Measurements from ENCODE around the gene KLHL4.
"Not testable (repeated sequence)": the region's sequence is repeated elsewhere in the genome, so short reads cannot be mapped to it uniquely, and the experiment has no call there.

Gene KLHL4

DNA sequence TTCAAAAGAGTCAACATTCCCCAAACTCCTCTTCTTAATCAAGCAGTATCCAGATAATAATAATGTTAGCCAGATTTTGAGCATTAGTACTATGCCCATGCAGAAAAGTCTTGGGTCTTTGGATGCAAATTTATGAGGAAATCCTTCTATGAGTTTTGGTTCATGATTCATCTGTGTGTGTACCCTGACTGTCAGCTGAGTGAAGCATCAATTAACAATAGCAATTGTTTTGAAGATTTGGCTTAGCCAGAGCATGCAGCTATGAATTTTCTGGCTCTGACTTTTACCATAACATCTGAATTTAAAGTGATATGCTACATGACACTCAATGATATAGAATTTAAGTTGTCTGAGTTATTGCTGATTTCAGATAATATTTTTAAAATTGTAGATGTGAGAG, 145.8 kb downstream of the KLHL4 start:
- DNase-seq, result no peak

DNA sequence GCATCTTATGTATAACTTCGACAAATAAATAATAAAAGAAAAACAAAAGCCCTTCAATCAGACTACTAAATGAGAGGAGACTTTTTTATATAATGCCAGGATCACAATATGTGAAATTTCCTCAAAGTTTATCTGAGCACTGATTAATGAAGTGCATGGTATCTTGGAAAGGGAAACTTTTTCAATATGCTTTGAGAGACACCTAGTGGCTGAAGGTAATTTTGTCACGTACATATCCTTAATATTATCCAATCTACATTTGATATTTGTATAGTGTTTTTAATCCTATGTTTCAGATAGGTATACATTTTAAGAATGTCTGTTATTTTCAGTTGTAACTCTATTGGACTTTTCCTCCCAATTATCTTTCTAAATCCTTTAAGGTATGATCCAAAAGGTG, 146.8 kb downstream of the KLHL4 start:
- DNase-seq, result no peak

DNA sequence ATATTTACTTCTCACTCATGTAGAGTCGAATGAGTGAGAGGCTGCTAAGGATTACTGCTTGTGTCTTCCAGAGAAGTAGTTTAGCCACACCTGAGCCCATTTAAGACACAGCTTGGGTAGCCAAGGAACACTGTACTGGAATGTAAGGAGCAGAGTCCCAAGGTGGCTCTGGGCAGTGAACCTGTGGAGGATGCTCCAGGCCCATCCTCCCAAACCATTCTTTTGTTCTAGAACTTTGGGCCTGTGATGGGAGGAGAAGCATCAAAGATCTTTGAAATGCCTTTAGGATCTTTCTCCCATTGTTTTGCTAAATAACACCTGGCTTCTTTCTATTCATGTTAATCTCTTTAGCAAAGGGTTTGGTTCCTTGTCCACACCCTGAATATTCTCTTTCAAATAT, 162.2 kb downstream of the KLHL4 start:
- no peak for DNase-seq

DNA sequence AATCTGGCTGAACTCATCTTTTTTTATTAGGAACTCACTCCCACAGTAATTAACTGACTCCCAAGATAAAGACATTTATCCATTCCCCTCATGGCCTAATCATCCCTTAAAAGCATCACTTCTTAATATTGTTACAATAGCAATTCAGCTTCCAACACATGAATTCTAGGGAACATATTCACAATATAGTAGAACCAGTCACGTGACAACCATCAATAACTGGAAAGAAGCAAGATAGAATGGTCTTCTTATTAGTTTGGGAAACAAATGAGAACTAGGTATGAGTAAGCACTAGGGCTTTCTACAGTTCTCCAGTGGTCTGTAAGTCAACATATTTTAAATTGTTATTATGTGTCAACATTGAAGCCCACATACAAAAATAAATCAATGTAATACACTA, 170.1 kb downstream of the KLHL4 start:
- no peak for DNase-seq

DNA sequence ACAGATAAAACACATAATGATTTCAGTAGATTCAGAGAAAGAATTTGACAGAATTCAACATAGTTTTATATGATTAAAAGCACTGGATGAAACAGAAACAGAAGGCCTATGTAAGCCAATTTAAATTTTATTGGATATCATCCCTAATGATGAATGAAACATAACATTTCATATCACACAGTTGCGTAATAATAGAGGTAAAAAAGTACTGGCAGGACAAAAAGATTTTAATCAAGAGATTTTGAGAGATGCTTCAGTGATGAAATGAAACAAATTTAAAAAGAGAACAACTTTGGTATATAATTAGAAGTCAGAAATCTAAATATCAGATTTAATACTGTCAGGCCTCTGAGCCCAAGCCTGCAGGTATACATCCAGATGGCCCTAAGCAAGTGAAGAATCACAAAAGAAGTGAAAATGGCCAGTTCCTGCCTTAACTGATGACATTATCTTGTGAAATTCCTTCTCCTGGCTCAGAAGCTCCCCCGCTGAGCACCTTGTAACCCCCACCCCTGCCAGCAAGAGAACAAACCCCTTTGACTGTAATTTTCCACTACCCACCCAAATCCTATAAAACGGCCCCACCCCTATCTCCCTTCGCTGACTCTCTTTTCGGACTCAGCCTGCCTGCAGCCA, 170.6 kb downstream of the KLHL4 start:
- DNase-seq, result not testable (repeated sequence)

DNA sequence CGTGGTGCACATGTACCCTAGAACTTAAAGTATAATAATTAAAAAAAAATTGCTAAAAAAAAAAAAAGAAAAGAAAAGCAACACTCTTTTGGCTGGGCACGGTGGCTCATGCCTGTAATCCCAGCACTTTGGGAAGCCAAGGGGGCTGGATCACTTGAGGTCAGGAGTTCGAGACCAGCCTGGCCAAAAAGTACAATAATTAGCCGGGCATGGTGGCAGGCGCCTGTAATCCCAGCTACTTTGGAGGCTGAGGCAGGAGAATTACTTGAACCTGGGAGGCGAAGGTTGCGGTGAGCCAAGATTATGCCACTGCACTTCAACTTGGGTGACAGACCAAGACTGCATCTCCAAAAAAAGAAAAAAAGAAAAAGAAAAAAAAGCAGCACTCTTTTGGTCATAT, 171.6 kb downstream of the KLHL4 start:
- not testable (repeated sequence) for DNase-seq

DNA sequence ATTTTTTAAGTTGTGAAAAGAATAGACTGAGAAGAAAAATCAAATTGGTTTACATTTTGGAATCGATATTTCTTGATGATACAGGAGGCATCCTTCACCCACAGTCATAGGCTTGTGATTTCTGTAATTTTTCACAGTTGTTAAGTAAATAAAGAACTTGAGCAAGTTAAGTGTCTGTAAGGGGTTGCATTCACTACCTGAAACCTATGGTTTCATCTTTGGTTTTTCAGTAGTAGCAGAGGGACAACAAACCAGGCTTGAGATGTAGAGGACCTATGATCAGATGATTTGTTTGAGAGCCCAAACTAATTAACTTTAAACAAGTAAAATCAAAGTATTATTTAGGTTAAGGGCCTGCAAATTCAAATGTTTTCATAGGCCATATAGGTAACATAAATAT, 175.6 kb downstream of the KLHL4 start:
- no peak for DNase-seq

DNA sequence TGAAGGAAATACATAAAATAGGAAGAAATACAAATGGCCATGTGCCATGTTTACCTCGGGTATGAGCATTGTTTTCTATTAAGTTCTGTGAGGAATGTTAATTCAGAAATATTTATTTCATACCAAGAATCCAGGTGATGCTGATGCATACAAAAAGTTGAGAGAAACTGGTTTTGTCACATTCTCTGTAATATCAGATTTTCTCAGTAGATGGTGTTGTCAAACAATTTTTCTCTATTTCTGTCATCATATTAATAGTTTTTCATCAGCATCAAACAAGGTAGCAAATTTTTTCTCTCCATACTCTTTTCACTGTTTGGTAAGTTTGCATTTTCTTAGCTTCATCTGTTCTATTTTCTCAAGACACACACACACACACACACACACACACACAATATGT, 179.8 kb downstream of the KLHL4 start:
- no peak for DNase-seq

DNA sequence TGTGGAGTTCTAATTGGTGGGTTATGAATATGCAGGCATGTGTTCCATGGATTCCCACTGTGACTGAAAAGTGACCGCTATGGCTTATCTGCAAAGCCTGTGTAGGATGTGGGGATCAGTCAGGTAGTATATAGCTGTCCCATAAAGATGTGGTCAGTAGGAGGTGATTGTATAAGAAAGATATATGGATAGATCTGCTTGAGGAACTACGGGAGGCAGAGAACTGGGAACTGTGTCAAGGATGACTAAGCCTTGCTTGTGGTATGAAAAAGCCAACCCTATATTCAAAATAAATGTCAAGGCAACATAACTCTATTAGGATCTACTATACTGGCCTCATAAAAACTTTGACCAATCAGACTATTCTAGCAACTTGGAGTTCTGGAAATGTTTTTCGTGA, 185.2 kb downstream of the KLHL4 start:
- no peak for DNase-seq

DNA sequence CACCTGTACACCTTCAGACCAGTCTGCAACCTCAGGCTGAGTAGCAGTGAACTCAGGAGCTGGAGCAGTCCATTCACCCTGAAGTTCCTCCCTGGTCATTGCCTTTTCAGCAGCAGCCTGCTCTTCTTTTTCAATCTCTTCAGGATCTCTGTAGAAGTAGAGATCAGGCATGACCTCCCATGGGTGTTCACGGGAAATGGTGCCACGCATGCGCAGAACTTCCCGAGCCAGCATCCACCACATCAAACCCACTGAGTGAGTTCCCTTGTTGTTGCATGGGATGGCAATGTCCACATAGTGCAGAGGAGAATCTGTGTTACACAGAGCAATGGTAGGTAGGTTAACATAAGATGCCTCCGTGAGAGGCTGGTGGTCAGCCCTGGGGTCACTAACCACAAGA, 185.9 kb downstream of the KLHL4 start:
- DNase-seq, result not testable (repeated sequence)

DNA sequence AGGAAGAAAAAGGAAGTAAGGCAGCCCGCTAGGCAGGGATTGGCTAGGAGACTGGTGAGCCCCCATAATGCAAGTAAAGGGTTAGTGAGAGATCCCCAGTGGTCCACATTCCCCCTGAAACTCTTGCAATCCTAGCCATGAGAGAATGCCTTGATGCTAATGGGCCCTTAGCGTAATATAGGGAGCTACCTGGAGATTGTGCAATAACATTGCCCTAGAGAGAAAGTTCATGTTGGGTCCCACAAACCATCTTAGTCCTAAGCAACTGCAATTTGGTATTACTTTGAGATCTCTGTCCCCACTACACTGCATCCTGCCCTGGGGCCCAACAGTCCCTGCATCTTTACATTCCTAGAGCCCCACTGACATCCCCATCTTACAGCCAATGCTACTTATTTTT, 188.5 kb downstream of the KLHL4 start:
- no peak for DNase-seq

DNA sequence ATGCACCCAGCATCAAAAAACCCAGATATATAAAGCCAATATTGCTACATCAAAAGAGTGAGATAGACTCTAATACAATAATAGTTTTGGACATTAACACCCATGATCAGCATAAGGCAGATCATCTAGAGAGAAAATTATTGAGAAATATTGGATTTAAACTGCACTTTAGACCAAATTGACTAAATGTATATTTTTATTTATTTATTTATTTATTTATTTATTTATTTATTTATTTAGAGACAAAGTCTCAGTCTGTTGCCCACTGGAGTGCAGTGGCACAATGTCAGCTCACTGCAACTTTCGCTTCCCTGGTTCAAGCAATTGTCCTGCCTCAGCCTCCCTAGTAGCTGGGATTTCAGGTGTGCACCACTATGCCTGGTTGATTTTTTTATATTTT, 193.0 kb downstream of the KLHL4 start:
- no peak for DNase-seq
